PC-3 (cell line): ENCODE results near the gene ATPAF1. TPM values are rescaled to one million over a fixed set of nuclear protein-coding genes. Genes with fewer than 3 reads are reported as not detected.

Experiments used
- ATAC-seq: fragments of 200-7000 bp; cut with Tn5 transposase; 2 replicates; pipeline ENCODE4 v1.9.1; 2020; ENCODE audit warnings: mild to moderate bottlenecking, moderate library complexity
- BruUV-seq: library from RNA; stranded (reverse); fragments of 400-500 nt; replicated peaks from 2 replicates; lab custom pipeline; 2021; lab: Mats Ljungman, UMichigan
- CTCF ChIA-PET: fragments of 300-600 bp; sonication (Branson Sonifier 250); formaldehyde crosslinking; loops from one replicate; lab custom pipeline; 2022; ENCODE audit warnings: antibody characterized with exemption; lab: Charles Lee
- POLR2A ChIA-PET: fragments of 300-600 bp; sonication (Branson Sonifier 250); formaldehyde crosslinking; loops from one replicate; lab custom pipeline; 2022; ENCODE audit warnings: antibody characterized with exemption; ENCODE audit not compliant: unreplicated experiment; lab: Charles Lee
- DNase-seq: peaks from one replicate; pipeline ENCODE4 v3.0.0-alpha.2; 2015
- H2AFZ ChIP-seq: fragments of 300-600 bp; sonication (generic); 2 replicates; pipeline ENCODE4 v1.6.0; 2016; ENCODE audit warnings: antibody characterized with exemption, low read length
- H3F3A ChIP-seq: fragments of 300-600 bp; sonication (generic); one replicate; pipeline ENCODE4 v1.6.0; 2017; ENCODE audit warnings: antibody characterized with exemption, low read length, control low read depth, mild to moderate bottlenecking; ENCODE audit not compliant: unreplicated experiment
- H3K27ac ChIP-seq: fragments of 300-600 bp; sonication (generic); 2 replicates; pipeline ENCODE4 v1.5.1; 2016; ENCODE audit warnings: mild to moderate bottlenecking, low read length
- H3K27me3 ChIP-seq: fragments of 300-600 bp; sonication (generic); 2 replicates; pipeline ENCODE4 v1.6.1; 2016; ENCODE audit warnings: low read length, mixed read lengths
- H3K36me3 ChIP-seq: fragments of 300-600 bp; sonication (generic); 2 replicates; pipeline ENCODE4 v1.6.1; 2016; ENCODE audit warnings: low read depth, mixed run types, low read length, mixed read lengths
- H3K4me1 ChIP-seq: fragments of 300-600 bp; sonication (generic); 2 replicates; pipeline ENCODE4 v1.5.1; 2016; ENCODE audit warnings: low read length; ENCODE audit not compliant: insufficient read depth
- H3K4me2 ChIP-seq: fragments of 300-600 bp; sonication (generic); 2 replicates; pipeline ENCODE4 v1.6.0; 2016; ENCODE audit warnings: low read length
- H3K4me3 ChIP-seq: fragments of 300-600 bp; sonication (generic); 2 replicates; pipeline ENCODE4 v1.5.1; 2016; ENCODE audit warnings: mild to moderate bottlenecking, low read length, mixed read lengths
- H3K79me2 ChIP-seq: fragments of 300-600 bp; sonication (generic); 2 replicates; pipeline ENCODE4 v1.6.1; 2017; ENCODE audit warnings: low read length, mixed read lengths
- H3K9ac ChIP-seq: fragments of 300-600 bp; sonication (generic); 2 replicates; pipeline ENCODE4 v1.6.0; 2016; ENCODE audit warnings: mild to moderate bottlenecking, low read length
- H3K9me2 ChIP-seq: fragments of 300-600 bp; sonication (generic); replicated peaks from 2 replicates; pipeline ENCODE4 v1.6.1; 2016; ENCODE audit warnings: mixed run types, low read length, mixed read lengths
- H3K9me3 ChIP-seq: fragments of 300-600 bp; sonication (generic); 2 replicates; pipeline ENCODE4 v1.6.1; 2016; ENCODE audit warnings: low read length, mixed read lengths
- H4K20me1 ChIP-seq: fragments of 300-600 bp; sonication (generic); 2 replicates; pipeline ENCODE4 v1.6.1; 2016; ENCODE audit warnings: low read length, mixed read lengths
- CTCF ChIP-seq: fragments of 300-600 bp; sonication (generic); conservative IDR thresholded peaks from 2 replicates; pipeline ENCODE4 v1.5.1; 2017; ENCODE audit warnings: antibody characterized with exemption, low read depth, mild to moderate bottlenecking, low read length
- EZH2 ChIP-seq: fragments of 300-600 bp; sonication (generic); IDR thresholded peaks from one replicate; pipeline ENCODE4 v1.6.1; 2017; ENCODE audit warnings: antibody characterized with exemption, mild to moderate bottlenecking, low read length; ENCODE audit not compliant: unreplicated experiment
- EZH2phosphoT487 ChIP-seq: fragments of 300-600 bp; sonication (generic); IDR thresholded peaks from 2 replicates; pipeline ENCODE4 v1.6.1; 2018; ENCODE audit warnings: mild to moderate bottlenecking, antibody characterized with exemption, low read length, borderline replicate concordance
- intact Hi-C: fragments of 100-400 bp; cut with micrococcal nuclease; formaldehyde crosslinking; loops from 2 replicates; pipeline ENCODE4 v1.9.0; 2023
- total RNA-seq: library from RNA; depleted of rRNA; stranded (reverse); fragments of >200 nt; gene quantifications from 2 replicates; pipeline ENCODE4 v1.2.3, GENCODE V29; 2014

The ATPAF1 gene
- total RNA-seq, 1 experiment from 2014 or later: 68.3 TPM

GRCh38 chr1:46612937-46613660 is 55.1 kb downstream of the ATPAF1 start:
- Histone ChIP-seq H3K9ac (no peak overlapping the region), H3K79me2 (peaks cover 33% of the 10 kb centered on the region), H3K36me3 (peaks cover 18% of the 10 kb centered on the region; the same call in 1 of the 2 replicates), H3K27ac (no peak overlapping the region), H3K4me3 (no peak overlapping the region), H3K27me3 (no peaks in the 10 kb centered on the region), H3K9me3 (no peaks in the 10 kb centered on the region), H4K20me1 (no peaks in the 10 kb centered on the region), H3K4me1 (peaks cover 58% of the 10 kb centered on the region), H2AFZ (no peak overlapping the region), H3K9me2 (no peaks in the 10 kb centered on the region), H3K4me2 (no peak overlapping the region), H3F3A (no peaks in the 10 kb centered on the region)
- CTCF ChIA-PET: no interaction called here
- POLR2A ChIA-PET: no interaction called here
- BruUV-seq: no TSS peak
- TF ChIP-seq EZH2phosphoT487 (no peak), EZH2 (no peak), CTCF (no peak)
- DNase-seq (no peak), ATAC-seq (no peak)
- intact Hi-C loops: no loop called here

GRCh38 chr1:46611691-46612221 is 56.4 kb downstream of the ATPAF1 start:
- Histone ChIP-seq H3K79me2 (peaks cover 33% of the 10 kb centered on the region), H3K9ac (peak overlapping the region; percentile 88), H3K4me3 (peak overlapping the region; percentile 37), H3K9me3 (no peaks in the 10 kb centered on the region), H3K4me1 (peaks cover 52% of the 10 kb centered on the region), H2AFZ (peak overlapping the region; percentile 2; the same call in 1 of the 2 replicates), H3K9me2 (no peaks in the 10 kb centered on the region), H3K36me3 (peaks cover 20% of the 10 kb centered on the region; the same call in 1 of the 2 replicates), H3K27ac (peak overlapping the region; percentile 97), H3F3A (no peaks in the 10 kb centered on the region), H3K4me2 (peak overlapping the region; percentile 74), H3K27me3 (no peaks in the 10 kb centered on the region), H4K20me1 (no peaks in the 10 kb centered on the region)
- no peak for TF ChIP-seq EZH2phosphoT487
- TF ChIP-seq EZH2: no peak
- TF ChIP-seq CTCF: no peak
- ATAC-seq (peak; percentile 77), DNase-seq (peak; percentile 97)
- intact Hi-C loops: no loop called here
- no TSS peak for BruUV-seq
- CTCF ChIA-PET: interaction anchor here (0.6 to 1.0 kb wide), 2 partner anchors 10 to 226 kb away, joined by 3 to 4 read pairs; no protein-coding TSS in a partner anchor
- POLR2A ChIA-PET: no interaction called here
